HepG2 (cell line): ENCODE measurements around the gene HSD17B8. TPM values are rescaled to one million over a fixed set of nuclear protein-coding genes. Genes with fewer than 3 reads are reported as not detected.

Source experiments
- ATF6 ChIP-seq: sonication (generic); formaldehyde crosslinking; conservative IDR thresholded peaks from 2 replicates; pipeline ENCODE4 v1.4.0; 2020; ENCODE audit warnings: missing genetic modification reagents
- CERS6 ChIP-seq: sonication (generic); formaldehyde crosslinking; IDR thresholded peaks from 2 replicates; pipeline ENCODE4 v1.5.0; 2020; ENCODE audit warnings: missing genetic modification reagents
- MBNL3 ChIP-seq: fragments of 250-450 bp; sonication (Bioruptor Pico); conservative IDR thresholded peaks from 2 replicates; pipeline ENCODE4 v1.8.0; 2022; ENCODE audit warnings: mild to moderate bottlenecking, inconsistent platforms
- MYC ChIP-seq: sonication (generic); formaldehyde crosslinking; IDR thresholded peaks from 2 replicates; pipeline ENCODE4 v1.9.0; 2021; ENCODE audit warnings: missing genetic modification reagents, borderline replicate concordance
- NFATC3 ChIP-seq: sonication (generic); formaldehyde crosslinking; IDR thresholded peaks from 2 replicates; pipeline ENCODE4 v1.5.1; 2020; ENCODE audit warnings: mild to moderate bottlenecking, missing genetic modification reagents
- PAX8 ChIP-seq: sonication (generic); formaldehyde crosslinking; IDR thresholded peaks from 2 replicates; pipeline ENCODE4 v1.8.0; 2022; ENCODE audit warnings: mild to moderate bottlenecking, missing genetic modification reagents, borderline replicate concordance
- PLRG1 ChIP-seq: fragments of 450-650 bp; conservative IDR thresholded peaks from 2 replicates; pipeline ENCODE4 v1.6.1; 2016
- PREB ChIP-seq: sonication (generic); formaldehyde crosslinking; IDR thresholded peaks from 2 replicates; pipeline ENCODE4 v1.4.0; 2020; ENCODE audit warnings: missing genetic modification reagents
- RFXAP ChIP-seq: sonication (generic); formaldehyde crosslinking; IDR thresholded peaks from 2 replicates; pipeline ENCODE4 v1.4.0; 2020; ENCODE audit warnings: missing genetic modification reagents, borderline replicate concordance
- SNRNP70 ChIP-seq: fragments of 200-400 bp; formaldehyde crosslinking; IDR thresholded peaks from 2 replicates; pipeline ENCODE4 v1.6.1; 2017; ENCODE audit warnings: mild to moderate bottlenecking, low read depth, low read length, moderate library complexity
- TBX2 ChIP-seq: sonication (generic); formaldehyde crosslinking; IDR thresholded peaks from 2 replicates; pipeline ENCODE4 v1.5.0; 2020; ENCODE audit warnings: missing genetic modification reagents, mild to moderate bottlenecking, borderline replicate concordance
- TGIF2 ChIP-seq: IDR thresholded peaks from 2 replicates; pipeline ENCODE4 v1.6.1; 2016; ENCODE audit warnings: control low read depth, missing compliant biosample characterization
- ZNF350 ChIP-seq: sonication (generic); formaldehyde crosslinking; IDR thresholded peaks from 2 replicates; pipeline ENCODE4 v1.4.0; 2020; ENCODE audit warnings: mild to moderate bottlenecking, low read depth, missing genetic modification reagents, borderline replicate concordance
- ZNF354B ChIP-seq: sonication (generic); formaldehyde crosslinking; IDR thresholded peaks from 2 replicates; pipeline ENCODE4 v1.8.0; 2022; ENCODE audit warnings: mild to moderate bottlenecking, missing genetic modification reagents
- ZNF512B ChIP-seq: sonication (generic); formaldehyde crosslinking; IDR thresholded peaks from 2 replicates; pipeline ENCODE4 v1.5.1; 2020; ENCODE audit warnings: missing genetic modification reagents, mild to moderate bottlenecking, borderline replicate concordance
- ZNF691 ChIP-seq: sonication (generic); formaldehyde crosslinking; IDR thresholded peaks from 2 replicates; pipeline ENCODE4 v1.4.0; 2020; ENCODE audit warnings: missing genetic modification reagents, low read depth, mild to moderate bottlenecking, borderline replicate concordance
- ZNF740 ChIP-seq: sonication (generic); formaldehyde crosslinking; IDR thresholded peaks from 2 replicates; pipeline ENCODE4 v1.4.0; 2020; ENCODE audit warnings: missing genetic modification reagents
- ZNF782 ChIP-seq: sonication (generic); formaldehyde crosslinking; IDR thresholded peaks from 2 replicates; pipeline ENCODE4 v1.4.0; 2020; ENCODE audit warnings: missing genetic modification reagents, mild to moderate bottlenecking, borderline replicate concordance
- polyA plus RNA-seq, 8 experiments: library from polyadenylated mRNA; depleted of rRNA in 3 of 8; stranded (reverse) in 7 of 8; unstranded in 1 of 8; fragments of >200 nt; fragmentation: Illumina TruSeq in 4 of 8; extraction: Trizol in 4 of 8; gene quantifications; 2 replicates each; pipeline versions ENCODE4 v1.2.1 to v1.2.3, GENCODE V29; 2011 to 2016; ENCODE audit warnings: low read depth in 4 of 8, missing spikeins in 1 of 8, mixed read lengths in 1 of 8; ENCODE audit not compliant: insufficient read depth in 1 of 8
- total RNA-seq, 5 experiments: library from RNA; depleted of rRNA; stranded (reverse); fragments of >200 nt; fragmentation: Illumina TruSeq; extraction: Trizol; gene quantifications; 2 replicates each; pipeline ENCODE4 v1.2.3, GENCODE V29; 2016; ENCODE audit warnings: low read depth in 1 of 5

The HSD17B8 gene
- total and polyA plus RNA-seq, 2 of the 13 experiments (the other 11 are each of a cell fraction or from before 2014, with no cell fraction given), result 12.6 to 20.1 TPM

- TF ChIP-seq ZNF350 (peak; percentile 70; the same call in 1 of the 2 replicates), RFXAP (no peak), MYC (CRISPR knock-in tag) (0 out of 2 replicates have a peak, but pooled peaks have one; percentile 1), ZNF354B (CRISPR knock-in tag) (no peak), PREB (CRISPR knock-in tag) (no peak), MBNL3 (CRISPR knock-in tag) (no peak), ZNF740 (no peak), PAX8 (0 out of 2 replicates have a peak, but pooled peaks have one; percentile 72), TBX2 (CRISPR knock-in tag) (no peak), PLRG1 (no peak), CERS6 (no peak), NFATC3 (CRISPR knock-in tag) (0 out of 2 replicates have a peak, but pooled peaks have one; percentile 31), ZNF512B (CRISPR knock-in tag) (peak; percentile 74; the same call in 1 of the 2 replicates), SNRNP70 (no peak), ATF6 (CRISPR knock-in tag) (no peak), TGIF2 (CRISPR knock-in tag) (0 out of 2 replicates have a peak, but pooled peaks have one; percentile 9), ZNF691 (CRISPR knock-in tag) (0 out of 2 replicates have a peak, but pooled peaks have one; percentile 67), ZNF782 (CRISPR knock-in tag) (0 out of 2 replicates have a peak, but pooled peaks have one; percentile 85)
Observed at GRCh38 chr6:33248643-33248931, 44.1 kb downstream of the HSD17B8 start (continued).
